Endothelial cell of umbilical vein (primary cell): ENCODE results near the gene DUSP5. TPM values are rescaled to one million over a fixed set of nuclear protein-coding genes. Genes with fewer than 3 reads are reported as not detected.

Source experiments
- BruUV-seq: library from RNA; stranded (reverse); fragments of 400-500 nt; replicated peaks from 2 replicates; lab custom pipeline; 2021; lab: Mats Ljungman, UMichigan
- CTCF ChIA-PET: fragments of 300-600, 350-600 bp; sonication (Branson Sonifier 250); formaldehyde crosslinking; loops from one replicate; lab custom pipeline; 2021; ENCODE audit warnings: antibody characterized with exemption, inconsistent platforms; lab: Charles Lee
- POLR2A ChIA-PET: fragments of 300-600, 350-600 bp; sonication (Branson Sonifier 250); formaldehyde crosslinking; loops from one replicate; lab custom pipeline; 2021; ENCODE audit warnings: antibody characterized with exemption, inconsistent platforms; lab: Charles Lee
- DNase-seq: peaks from one replicate; pipeline ENCODE4 v3.0.0-alpha.2; 2011; ENCODE audit warnings: low read depth, low spot score
- FAIRE-seq: peaks from 2 replicates; lab custom pipeline; 2011; peaks lifted over from hg19 to GRCh38; lab: Jason Lieb, UNC
- H2AFZ ChIP-seq: 2 replicates; pipeline ENCODE4 v1.6.0; 2012; ENCODE audit warnings: low read depth, low read length, control low read depth, inconsistent platforms
- H3K27ac ChIP-seq: 2 replicates; pipeline ENCODE4 v1.5.1; 2011; ENCODE audit warnings: low read depth, mild to moderate bottlenecking, control low read depth, low read length, moderate library complexity; ENCODE audit not compliant: insufficient read depth
- H3K27me3 ChIP-seq, 2 experiments: 2 replicates each; pipeline versions ENCODE4 v1.6.0 to v1.6.1; 2011; ENCODE audit warnings: low read length in 2 of 2, mixed read lengths in 1 of 2; ENCODE audit not compliant: control insufficient read depth in 2 of 2, insufficient read depth in 2 of 2
- H3K36me3 ChIP-seq, 2 experiments: 2 replicates in 1 of 2; 3 replicates in 1 of 2; pipeline ENCODE4 v1.5.1; 2011; ENCODE audit warnings: low read length in 2 of 2, mild to moderate bottlenecking in 1 of 2, moderate library complexity in 1 of 2; ENCODE audit not compliant: control insufficient read depth in 2 of 2, insufficient read depth in 2 of 2; ENCODE audit errors: extremely low read depth in 1 of 2
- H3K4me1 ChIP-seq: 3 replicates; pipeline ENCODE4 v1.5.1; 2011; ENCODE audit warnings: mild to moderate bottlenecking, low read length; ENCODE audit not compliant: control insufficient read depth, insufficient read depth; ENCODE audit errors: extremely low read depth
- H3K4me2 ChIP-seq: 2 replicates; pipeline ENCODE4 v1.6.1; 2011; ENCODE audit warnings: low read length, control low read depth, mixed read lengths; ENCODE audit not compliant: insufficient read depth
- H3K4me3 ChIP-seq, 3 experiments: fragments of 200-600 bp in 1 of 3; sonication (generic), shearing (Covaris generic) in 1 of 3; replicated peaks in 1 of 3; 2 replicates each; pipeline ENCODE4 v1.5.1; 2011 to 2016; ENCODE audit warnings: control low read depth in 3 of 3, low read length in 3 of 3, mild to moderate bottlenecking in 2 of 3, inconsistent platforms in 1 of 3, low read depth in 1 of 3, moderate library complexity in 1 of 3; ENCODE audit not compliant: insufficient read depth in 1 of 3
- H3K79me2 ChIP-seq: 2 replicates; pipeline ENCODE4 v1.6.0; 2012; ENCODE audit warnings: low read length, inconsistent platforms; ENCODE audit not compliant: control insufficient read depth, insufficient read depth
- H3K9ac ChIP-seq: replicated peaks from 2 replicates; pipeline ENCODE3; 2011; ENCODE audit warnings: low read length, control low read depth; ENCODE audit not compliant: insufficient read depth; ENCODE audit errors: extremely low read depth
- H3K9me1 ChIP-seq: replicated peaks from 3 replicates; pipeline ENCODE4 v1.6.0; 2011; ENCODE audit warnings: mild to moderate bottlenecking, low read length; ENCODE audit not compliant: control insufficient read depth, insufficient read depth; ENCODE audit errors: extremely low read depth
- H3K9me3 ChIP-seq: replicated peaks from 2 replicates; pipeline ENCODE4 v1.5.1; 2012; ENCODE audit warnings: low read length, inconsistent platforms; ENCODE audit not compliant: control insufficient read depth, insufficient read depth
- H4K20me1 ChIP-seq: replicated peaks from 2 replicates; pipeline ENCODE3; 2011; ENCODE audit warnings: mild to moderate bottlenecking, low read length; ENCODE audit not compliant: control insufficient read depth, insufficient read depth; ENCODE audit errors: extremely low read depth
- EZH2 ChIP-seq: IDR thresholded peaks from 2 replicates; pipeline ENCODE4 v1.6.1; 2012; ENCODE audit warnings: borderline replicate concordance, low read depth, mild to moderate bottlenecking, moderate library complexity, low read length, inconsistent platforms; ENCODE audit not compliant: severe bottlenecking
- FOS ChIP-seq: IDR thresholded peaks from 2 replicates; pipeline ENCODE4 v1.6.1; 2011; ENCODE audit warnings: mild to moderate bottlenecking, low read length, moderate library complexity, borderline replicate concordance; ENCODE audit not compliant: insufficient read depth
- GATA2 ChIP-seq: IDR thresholded peaks from 2 replicates; pipeline ENCODE4 v1.7.0; 2011; ENCODE audit warnings: low read depth, mild to moderate bottlenecking, moderate library complexity, mixed read lengths, low read length; ENCODE audit not compliant: insufficient read length, insufficient read depth
- JUN ChIP-seq: IDR thresholded peaks from 2 replicates; pipeline ENCODE4 v1.6.1; 2011; ENCODE audit warnings: borderline replicate concordance, low read depth; ENCODE audit not compliant: insufficient read length, insufficient read depth
- MYC ChIP-seq: IDR thresholded peaks from one replicate; pipeline ENCODE4 v1.6.1; 2011; ENCODE audit warnings: mild to moderate bottlenecking, low read depth, low read length
- POLR2A ChIP-seq: IDR thresholded peaks from 2 replicates; pipeline ENCODE4 v1.6.1; 2012; ENCODE audit warnings: low read depth, mild to moderate bottlenecking, control low read depth, low read length
- POLR2AphosphoS5 ChIP-seq: IDR thresholded peaks from 2 replicates; pipeline ENCODE4 v1.6.1; 2012; ENCODE audit warnings: low read depth, mild to moderate bottlenecking, control low read depth, low read length, moderate library complexity; ENCODE audit not compliant: insufficient read depth
- dilution Hi-C: fragments of 300-500 bp; cut with MboI; formaldehyde crosslinking; loops from one replicate; pipeline ENCODE4 v1.15.0; 2019; ENCODE audit warnings: low sequenced_read_pairs; ENCODE audit not compliant: extremely low pct_ligation_motif_present
- intact Hi-C: fragments of 100-400 bp; cut with micrococcal nuclease; formaldehyde crosslinking; loops from one replicate; pipeline ENCODE4 v1.10.0; 2022
- polyA plus RNA-seq, 4 experiments: library from polyadenylated mRNA; depleted of rRNA in 3 of 4; stranded (reverse) in 3 of 4; unstranded in 1 of 4; fragments of >200 nt; gene quantifications; 2 replicates each; pipeline versions ENCODE4 v1.2.1 to v1.2.3, GENCODE V29; 2011 to 2012; ENCODE audit warnings: missing spikeins in 1 of 4
- total RNA-seq: library from RNA; stranded (reverse); gene quantifications from 2 replicates; pipeline ENCODE4 v1.2.3, GENCODE V29; 2021
- TF ChIP-seq, protein P1 (sequence below): IDR thresholded peaks from 2 replicates; pipeline ENCODE4 v1.6.1; 2011; ENCODE audit not compliant: insufficient read depth, insufficient read length
- TF ChIP-seq, protein P2 (sequence below), 2 donors: IDR thresholded peaks; 1 replicate in 1 of 2; 2 replicates in 1 of 2; pipeline ENCODE4 v1.5.1; 2011; ENCODE audit warnings: low read length in 2 of 2, mild to moderate bottlenecking in 2 of 2, moderate library complexity in 2 of 2, control low read depth in 1 of 2, inconsistent platforms in 1 of 2, low read depth in 1 of 2; ENCODE audit not compliant: insufficient read depth in 1 of 2; ENCODE audit errors: extremely low read depth in 1 of 2

The DUSP5 gene
- total and polyA plus RNA-seq, 2 donors (not counting 3 experiments of a cell fraction or from before 2014, with no cell fraction given), result 12.2 to 25.2 TPM

DNA sequence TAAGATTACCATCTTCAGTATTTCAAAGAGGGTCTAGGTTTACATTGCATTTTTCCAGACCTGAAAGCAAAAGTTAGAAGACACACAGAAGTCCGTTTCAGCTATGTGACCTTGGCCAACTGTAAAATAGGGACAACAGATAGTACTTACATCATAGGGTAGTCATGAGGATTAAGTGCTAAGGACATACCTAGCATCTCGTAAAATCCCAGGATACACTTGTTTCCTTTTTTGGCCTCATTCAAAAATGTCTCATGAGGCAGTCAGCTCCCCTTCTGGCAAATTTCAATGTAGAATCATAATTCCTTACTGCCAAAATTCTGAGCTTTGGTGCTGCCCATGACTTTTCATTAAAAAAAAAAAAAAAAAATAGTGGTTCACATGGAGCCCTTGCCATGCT, 6.4 kb upstream of the DUSP5 start:
- TF ChIP-seq EZH2 (no peak), GATA2 (no peak), POLR2AphosphoS5 (no peak), FOS (no peak), MYC (no peak), JUN (no peak), POLR2A (no peak)
- TF ChIP-seq, protein P1, sequence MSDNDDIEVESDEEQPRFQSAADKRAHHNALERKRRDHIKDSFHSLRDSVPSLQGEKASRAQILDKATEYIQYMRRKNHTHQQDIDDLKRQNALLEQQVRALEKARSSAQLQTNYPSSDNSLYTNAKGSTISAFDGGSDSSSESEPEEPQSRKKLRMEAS, result no peak
- TF ChIP-seq, protein P2, sequence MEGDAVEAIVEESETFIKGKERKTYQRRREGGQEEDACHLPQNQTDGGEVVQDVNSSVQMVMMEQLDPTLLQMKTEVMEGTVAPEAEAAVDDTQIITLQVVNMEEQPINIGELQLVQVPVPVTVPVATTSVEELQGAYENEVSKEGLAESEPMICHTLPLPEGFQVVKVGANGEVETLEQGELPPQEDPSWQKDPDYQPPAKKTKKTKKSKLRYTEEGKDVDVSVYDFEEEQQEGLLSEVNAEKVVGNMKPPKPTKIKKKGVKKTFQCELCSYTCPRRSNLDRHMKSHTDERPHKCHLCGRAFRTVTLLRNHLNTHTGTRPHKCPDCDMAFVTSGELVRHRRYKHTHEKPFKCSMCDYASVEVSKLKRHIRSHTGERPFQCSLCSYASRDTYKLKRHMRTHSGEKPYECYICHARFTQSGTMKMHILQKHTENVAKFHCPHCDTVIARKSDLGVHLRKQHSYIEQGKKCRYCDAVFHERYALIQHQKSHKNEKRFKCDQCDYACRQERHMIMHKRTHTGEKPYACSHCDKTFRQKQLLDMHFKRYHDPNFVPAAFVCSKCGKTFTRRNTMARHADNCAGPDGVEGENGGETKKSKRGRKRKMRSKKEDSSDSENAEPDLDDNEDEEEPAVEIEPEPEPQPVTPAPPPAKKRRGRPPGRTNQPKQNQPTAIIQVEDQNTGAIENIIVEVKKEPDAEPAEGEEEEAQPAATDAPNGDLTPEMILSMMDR (IDR thresholded peaks at IDR 0.05; ENCODE audit: extremely low read depth in 1 of 2, insufficient read depth in 1 of 2, low read depth in 1 of 2, low read length in 2 of 2), result no peak
- Histone ChIP-seq H3K36me3 (no peaks in the 10 kb centered on the region), H3K4me2 (no peak overlapping the region), H2AFZ (no peak overlapping the region), H3K4me3 (no peak overlapping the region), H3K9me3 (no peaks in the 10 kb centered on the region), H3K79me2 (peaks cover 5% of the 10 kb centered on the region), H4K20me1 (no peaks in the 10 kb centered on the region), H3K9ac (no peak overlapping the region), H3K27ac (no peak overlapping the region), H3K4me1 (peaks cover 33% of the 10 kb centered on the region), H3K9me1 (no peaks in the 10 kb centered on the region), H3K27me3 (no peaks in the 10 kb centered on the region)
- intact Hi-C loops (no loop called here), dilution Hi-C loops (no loop called here)
- ChIA-PET CTCF (interaction anchor here (1.1 to 16.9 kb wide), 5 partner anchors 56 to 137 kb away, joined by 3 to 268 read pairs (median 3); no protein-coding TSS in a partner anchor), POLR2A (interaction anchor here (0.7 kb wide), 1 partner anchor 136 kb away, joined by 5 read pairs; no protein-coding TSS in a partner anchor)
- DNase-seq (no peak), FAIRE-seq (no peak)
- no TSS peak for BruUV-seq
